T-cell (primary cell): ENCODE results near the gene UNC79. TPM values are rescaled to one million over a fixed set of nuclear protein-coding genes. Genes with fewer than 3 reads are reported as not detected.
"Not testable (repeated sequence)": the region's sequence is repeated elsewhere in the genome, so short reads cannot be mapped to it uniquely, and the experiment has no call there.

Source experiments
- ATAC-seq, 4 experiments: fragments of 200-7000 bp in 3 of 4; fragments of 150-1000 bp in 1 of 4; cut with Tn5 transposase; replicated peaks in 1 of 4; 1 replicate in 3 of 4; 2 replicates in 1 of 4; pipeline ENCODE4 v1.10.0; 2021; ENCODE audit warnings: moderate library complexity in 3 of 4, mild to moderate bottlenecking in 2 of 4, moderate number of reproducible peaks in 1 of 4
- CTCF ChIA-PET, 2 donors: fragments of 300-600 bp; sonication (Branson Sonifier 250); formaldehyde crosslinking; loops; one replicate each; lab custom pipeline; 2022; ENCODE audit warnings: antibody characterized with exemption in 2 of 2; lab: Charles Lee
- POLR2A ChIA-PET, 2 donors: fragments of 300-600 bp; sonication (Branson Sonifier 250); formaldehyde crosslinking; loops; one replicate each; lab custom pipeline; 2022; ENCODE audit warnings: antibody characterized with exemption in 2 of 2; lab: Charles Lee
- DNase-seq, 35 experiments: peaks; one replicate each; pipeline versions ENCODE4 v3.0.0 to v3.0.0-alpha.2; 2013 to 2023
- H3K27ac ChIP-seq: one replicate; pipeline ENCODE4 v1.5.1; 2013; ENCODE audit warnings: low read length
- H3K27me3 ChIP-seq, 2 experiments: replicated peaks in 1 of 2; 1 replicate in 1 of 2; 2 replicates in 1 of 2; pipeline versions ENCODE4 v1.6.1 to v1.7.0; 2013; ENCODE audit warnings: low read length in 1 of 2, mixed read lengths in 1 of 2; ENCODE audit not compliant: control insufficient read depth in 2 of 2, insufficient read depth in 2 of 2; ENCODE audit errors: extremely low read depth in 1 of 2
- H3K36me3 ChIP-seq, 2 donors: 1 replicate in 1 of 2; 2 replicates in 1 of 2; pipeline versions ENCODE4 v1.6.1 to v1.7.0; 2013; ENCODE audit warnings: low read length in 1 of 2; ENCODE audit not compliant: control insufficient read depth in 2 of 2, insufficient read depth in 1 of 2; ENCODE audit errors: extremely low read depth in 1 of 2
- H3K4me1 ChIP-seq, 2 experiments: 1 replicate in 1 of 2; 2 replicates in 1 of 2; pipeline versions ENCODE4 v1.6.1 to v1.7.0; 2013; ENCODE audit warnings: low read length in 2 of 2, mixed read lengths in 1 of 2; ENCODE audit not compliant: insufficient read depth in 2 of 2, control insufficient read depth in 1 of 2; ENCODE audit errors: extremely low read depth in 1 of 2
- H3K4me3 ChIP-seq, 2 donors: 1 replicate in 1 of 2; 2 replicates in 1 of 2; pipeline versions ENCODE4 v1.5.1 to v1.7.0; 2013; ENCODE audit warnings: mild to moderate bottlenecking in 2 of 2, low read length in 1 of 2, moderate library complexity in 1 of 2; ENCODE audit not compliant: control insufficient read depth in 1 of 2; ENCODE audit errors: extremely low read depth in 1 of 2
- H3K9me3 ChIP-seq: 2 replicates; pipeline ENCODE4 v1.7.0; 2013
- H3K27ac Mint-ChIP-seq, 2 donors: one replicate each; pipeline ENCODE4 v1.8.0; 2020 to 2021; ENCODE audit warnings: mild to moderate bottlenecking in 2 of 2, mixed read lengths in 2 of 2
- H3K27me3 Mint-ChIP-seq, 2 donors: one replicate each; pipeline ENCODE4 v1.8.0; 2021 to 2022; ENCODE audit warnings: mixed read lengths in 2 of 2
- H3K36me3 Mint-ChIP-seq: one replicate; pipeline ENCODE4 v1.8.0; 2021; ENCODE audit warnings: mixed read lengths
- H3K4me1 Mint-ChIP-seq, 3 donors: one replicate each; pipeline ENCODE4 v1.8.0; 2020 to 2022; ENCODE audit warnings: mixed read lengths in 3 of 3, mild to moderate bottlenecking in 1 of 3
- H3K4me3 Mint-ChIP-seq, 3 donors: one replicate each; pipeline ENCODE4 v1.8.0; 2020 to 2022; ENCODE audit warnings: mild to moderate bottlenecking in 3 of 3, mixed read lengths in 3 of 3, moderate library complexity in 3 of 3
- H3K9me3 Mint-ChIP-seq, 3 donors: one replicate each; pipeline ENCODE4 v1.8.0; 2020 to 2022; ENCODE audit warnings: mixed read lengths in 3 of 3
- WGBS: methylation state at CpG from one replicate; pipeline ENCODE4 v1.1.5; 2013; ENCODE audit warnings: missing lambda C conversion rate; ENCODE audit not compliant: insufficient coverage; 5-methylcytosine and 5-hydroxymethylcytosine counted together
- total RNA-seq, 35 experiments: library from RNA in 6 of 35; stranded (reverse) in 6 of 35; fragments of 120-200 nt in 1 of 35; gene quantifications; one replicate each; pipeline versions ENCODE4 v1.2.1 to v1.2.4 and lab custom pipeline; 2013 to 2026

UNC79 gene
- total RNA-seq, 5 donors from 2014 or later (not counting 1 experiment from before 2014, with no cell fraction given) = 0.06 to 0.07 TPM; not detected in 3

GRCh38 chr14:93479074-93479473 is 48.3 kb downstream of the UNC79 start:
- H3K36me3 Mint-ChIP-seq, H3K4me1 Mint-ChIP-seq, H3K4me3 ChIP-seq, H3K27ac Mint-ChIP-seq, CTCF ChIA-PET, H3K4me3 Mint-ChIP-seq, H3K27ac ChIP-seq, H3K4me1 ChIP-seq, H3K9me3 ChIP-seq, DNase-seq, H3K9me3 Mint-ChIP-seq, H3K36me3 ChIP-seq, ATAC-seq, POLR2A ChIA-PET, H3K27me3 ChIP-seq: not testable (repeated sequence)
- WGBS = no CpG with 5 or more reads among the region's 2 CpGs
- H3K27me3 Mint-ChIP-seq = peaks cover 17 to 36% of the 10 kb centered on the region in 2 donors

DNA sequence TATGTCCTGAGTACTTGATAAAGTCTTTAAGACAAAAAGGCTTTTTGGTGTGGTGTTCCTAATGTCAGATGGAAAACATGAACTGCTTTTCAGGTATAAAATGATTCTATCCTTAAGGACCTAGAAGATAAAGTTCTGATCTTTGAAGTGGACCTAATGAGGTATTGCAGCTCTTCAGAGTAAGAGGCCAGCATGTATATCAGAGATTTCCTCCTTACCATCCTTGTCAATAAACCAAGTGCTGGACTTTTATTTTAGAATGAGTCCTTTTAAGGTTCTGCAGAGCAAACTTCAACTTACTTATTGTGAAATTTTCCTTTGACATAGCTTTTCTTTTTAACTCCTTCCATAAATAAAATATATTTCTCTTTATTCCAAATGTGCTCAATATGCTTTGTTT is 50.1 kb downstream of the UNC79 start:
- Histone ChIP-seq H3K36me3 (no peaks in the 10 kb centered on the region), H3K4me1 (no peaks in the 10 kb centered on the region), H3K27ac (no peak overlapping the region), H3K9me3 (no peaks in the 10 kb centered on the region), H3K27me3 (peaks cover 0 to 3% of the 10 kb centered on the region in 2 experiments), H3K4me3 (no peak overlapping the region)
- Mint-ChIP-seq H3K9me3 (peaks cover 0 to 4% (median 0%) of the 10 kb centered on the region in 3 donors), H3K27ac (no peak overlapping the region), H3K4me3 (no peak overlapping the region), H3K36me3 (no peaks in the 10 kb centered on the region), H3K27me3 (peaks cover 12 to 33% of the 10 kb centered on the region in 2 donors), H3K4me1 (no peaks in the 10 kb centered on the region)
- DNase-seq = no peak
- ChIA-PET POLR2A (no interaction called here), CTCF (no interaction called here)
- no peak for ATAC-seq

DNA sequence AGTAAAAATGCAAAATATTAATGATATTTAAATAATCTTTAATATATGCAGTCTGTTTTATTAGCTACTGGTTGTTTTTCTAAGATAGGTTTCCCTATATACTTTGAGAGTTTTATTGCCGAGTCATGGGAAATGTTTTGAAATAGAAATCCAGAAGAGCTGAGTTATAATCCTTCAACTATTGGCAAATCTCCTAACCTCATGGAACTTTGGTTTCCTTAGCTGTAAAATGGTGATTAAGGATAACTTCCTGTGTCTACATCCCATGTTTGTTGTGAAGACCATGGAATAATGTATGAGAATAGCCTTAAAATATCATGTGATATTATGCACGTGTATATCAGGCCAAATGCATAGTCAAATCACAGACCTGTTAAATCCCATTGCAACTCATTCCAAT is 51.0 kb downstream of the UNC79 start:
- Mint-ChIP-seq H3K36me3 (no peaks in the 10 kb centered on the region), H3K27ac (no peak overlapping the region), H3K9me3 (peaks cover 0 to 4% (median 0%) of the 10 kb centered on the region in 3 donors), H3K4me3 (no peak overlapping the region), H3K4me1 (no peaks in the 10 kb centered on the region), H3K27me3 (peaks cover 12 to 32% of the 10 kb centered on the region in 2 donors)
- Histone ChIP-seq H3K36me3 (no peaks in the 10 kb centered on the region), H3K27ac (no peak overlapping the region), H3K4me1 (no peaks in the 10 kb centered on the region), H3K27me3 (no peaks in the 10 kb centered on the region), H3K9me3 (no peaks in the 10 kb centered on the region), H3K4me3 (no peak overlapping the region)
- CTCF ChIA-PET = no interaction called here
- POLR2A ChIA-PET = interaction anchor here in 1 of 2 donors (0.5 kb wide), 1 partner anchor 45 kb away, joined by 3 read pairs; no protein-coding TSS in a partner anchor
- WGBS = no CpG with 5 or more reads among the region's 2 CpGs
- DNase-seq (no peak), ATAC-seq (no peak)

- no peaks in the 10 kb centered on the region for H3K4me1 Mint-ChIP-seq
- ChIA-PET POLR2A (no interaction called here), CTCF (no interaction called here)
- Histone ChIP-seq H3K4me3 (no peak overlapping the region), H3K27me3 (peaks cover 0 to 7% of the 10 kb centered on the region in 2 experiments), H3K9me3 (no peaks in the 10 kb centered on the region), H3K27ac (no peak overlapping the region), H3K36me3 (no peaks in the 10 kb centered on the region), H3K4me1 (no peaks in the 10 kb centered on the region)
- WGBS = no CpG with 5 or more reads among the region's 1 CpG
- DNase-seq = no peak
- H3K27ac Mint-ChIP-seq = no peak overlapping the region
- peaks cover 0 to 7% (median 2%) of the 10 kb centered on the region in 3 donors for H3K9me3 Mint-ChIP-seq
- peaks cover 9 to 13% of the 10 kb centered on the region in 2 donors for H3K27me3 Mint-ChIP-seq
- no peak overlapping the region for H3K4me3 Mint-ChIP-seq
- ATAC-seq = no peak
- no peaks in the 10 kb centered on the region for H3K36me3 Mint-ChIP-seq
Observed at GRCh38 chr14:93490001-93490400, 59.3 kb downstream of the UNC79 start.

DNA sequence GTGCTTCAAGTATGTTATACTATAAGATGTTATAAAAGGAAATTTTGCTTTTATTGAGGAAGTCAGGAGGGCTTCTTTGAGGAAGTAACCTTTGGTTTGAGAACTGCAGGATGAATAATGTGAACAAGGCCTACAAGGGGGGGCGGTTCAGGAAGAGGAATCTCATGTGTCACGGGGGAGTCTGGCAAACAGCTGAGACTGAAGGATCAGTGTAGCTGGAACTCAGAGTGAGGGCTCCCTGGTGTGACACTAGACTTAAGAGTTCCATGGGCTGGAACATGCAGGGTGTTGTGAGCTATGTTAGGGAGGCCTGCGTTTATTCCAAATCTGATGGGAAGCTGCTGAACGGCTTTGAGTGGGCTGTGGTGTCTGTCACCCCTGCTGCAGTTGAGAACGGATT is 62.3 kb downstream of the UNC79 start:
- H3K4me3 ChIP-seq = no peak overlapping the region
- H3K9me3 ChIP-seq = no peaks in the 10 kb centered on the region
- peaks cover 8 to 13% of the 10 kb centered on the region in 2 donors for H3K27me3 Mint-ChIP-seq
- peaks cover 0 to 10% of the 10 kb centered on the region in 2 experiments for H3K27me3 ChIP-seq
- no peak overlapping the region for H3K27ac Mint-ChIP-seq
- H3K4me1 ChIP-seq = no peaks in the 10 kb centered on the region
- DNase-seq = no peak
- POLR2A ChIA-PET = no interaction called here
- WGBS = 73% methylated on average over 5 of the region's 5 CpGs
- H3K4me3 Mint-ChIP-seq = no peak overlapping the region
- CTCF ChIA-PET = no interaction called here
- no peaks in the 10 kb centered on the region for H3K4me1 Mint-ChIP-seq
- H3K36me3 ChIP-seq = no peaks in the 10 kb centered on the region
- H3K36me3 Mint-ChIP-seq = no peaks in the 10 kb centered on the region
- H3K27ac ChIP-seq = no peak overlapping the region
- peaks cover 0 to 7% (median 2%) of the 10 kb centered on the region in 3 donors for H3K9me3 Mint-ChIP-seq
- no peak for ATAC-seq

GRCh38 chr14:93493622-93494021 is 62.9 kb downstream of the UNC79 start:
- no CpG with 5 or more reads among the region's 2 CpGs for WGBS
- DNase-seq, H3K4me3 ChIP-seq, H3K9me3 Mint-ChIP-seq, POLR2A ChIA-PET, H3K27ac ChIP-seq, H3K27ac Mint-ChIP-seq, H3K36me3 Mint-ChIP-seq, H3K36me3 ChIP-seq, H3K4me1 Mint-ChIP-seq, ATAC-seq, CTCF ChIA-PET, H3K9me3 ChIP-seq, H3K4me1 ChIP-seq, H3K4me3 Mint-ChIP-seq: not testable (repeated sequence)
- H3K27me3 ChIP-seq = peaks cover 0 to 10% of the 10 kb centered on the region in 2 experiments
- H3K27me3 Mint-ChIP-seq = peaks cover 8 to 13% of the 10 kb centered on the region in 2 donors
